NCI-H510A (cell line): ENCODE measurements around the gene KCNQ1.

Experiments used
- DNase-seq: peaks from one replicate; lab custom pipeline; 2025; lab: John Stamatoyannopoulos, UW

KCNQ1 gene

DNA sequence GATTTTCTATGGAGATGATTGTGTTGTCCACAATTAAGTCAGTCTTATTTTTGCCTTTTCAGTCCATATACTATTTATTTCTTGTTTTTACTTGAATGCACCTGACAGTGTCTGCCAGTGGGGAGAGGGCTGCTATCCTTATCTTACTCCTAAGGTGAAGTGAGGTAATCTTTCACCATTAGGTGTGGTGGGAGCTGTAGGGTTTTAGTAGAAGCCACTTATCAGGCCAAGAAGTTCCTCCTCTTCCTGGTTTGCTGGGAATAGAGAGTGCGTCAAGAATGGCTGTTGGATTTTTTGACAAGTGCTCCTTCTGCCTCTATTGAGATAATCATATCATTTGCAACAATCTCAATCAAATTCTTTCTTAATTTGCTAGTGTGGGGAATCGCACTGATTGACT is 108.4 kb downstream of the KCNQ1 start:
- DNase-seq, result no peak

DNA sequence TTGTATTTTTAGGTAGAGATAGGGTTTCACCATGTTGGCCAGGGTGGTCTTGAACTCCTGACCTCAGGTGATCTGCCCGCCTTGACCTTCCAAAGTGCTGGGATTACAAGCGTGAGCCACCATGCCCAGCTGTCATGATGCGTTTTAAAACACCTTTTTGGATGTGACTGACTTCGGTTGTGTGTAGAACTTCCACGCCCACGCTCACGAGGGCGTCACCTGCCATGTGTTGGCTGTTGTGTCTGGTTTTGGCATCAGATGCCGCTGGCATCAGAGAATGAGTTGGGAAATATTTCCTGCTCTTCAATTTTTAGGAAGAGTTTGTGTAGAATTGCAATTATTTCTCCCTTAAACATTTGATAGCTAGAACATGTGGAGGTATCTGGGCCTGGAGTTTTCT is 109.1 kb downstream of the KCNQ1 start:
- no peak for DNase-seq

DNA sequence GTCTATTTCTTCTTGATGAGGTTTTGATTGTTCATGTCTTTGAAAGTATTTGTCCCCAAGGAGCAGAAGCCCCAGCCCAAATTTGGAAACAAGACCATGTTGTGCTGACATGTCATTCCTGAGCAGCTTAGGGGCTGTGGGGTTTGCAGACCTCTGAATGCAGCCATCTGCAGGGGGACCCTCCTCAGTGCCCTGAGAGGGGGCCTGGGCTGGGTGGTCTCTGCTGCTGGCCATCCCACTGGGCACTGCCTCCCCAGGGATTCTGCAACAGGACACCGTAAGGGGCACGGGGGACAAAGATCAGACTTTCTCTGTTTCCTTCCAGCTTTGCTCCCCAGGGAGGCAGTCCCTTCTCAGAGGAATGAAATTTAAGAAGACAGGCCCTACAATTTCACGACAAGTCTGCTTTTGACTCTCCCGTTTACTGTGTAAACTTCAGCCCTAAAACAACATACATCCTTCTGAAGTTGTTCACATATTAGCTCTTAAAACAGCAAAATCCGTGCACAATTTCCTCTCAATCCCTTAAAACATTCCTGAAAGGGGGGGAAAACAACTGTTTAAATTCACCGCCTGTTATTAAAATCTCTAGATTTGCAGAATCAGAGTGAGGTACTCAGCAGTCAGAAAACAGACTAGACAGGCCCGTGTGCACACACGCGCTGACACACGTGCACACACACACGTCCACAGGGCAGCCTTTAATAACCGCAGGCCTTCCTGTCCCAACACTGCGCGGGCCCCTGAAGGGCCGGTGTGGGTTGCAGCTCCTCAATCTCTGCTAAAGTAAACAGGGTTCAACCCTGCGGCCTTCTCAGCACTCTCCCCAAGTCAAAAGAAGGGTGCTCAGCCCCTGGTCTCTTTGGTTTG is 109.8 kb downstream of the KCNQ1 start:
- no peak for DNase-seq

DNA sequence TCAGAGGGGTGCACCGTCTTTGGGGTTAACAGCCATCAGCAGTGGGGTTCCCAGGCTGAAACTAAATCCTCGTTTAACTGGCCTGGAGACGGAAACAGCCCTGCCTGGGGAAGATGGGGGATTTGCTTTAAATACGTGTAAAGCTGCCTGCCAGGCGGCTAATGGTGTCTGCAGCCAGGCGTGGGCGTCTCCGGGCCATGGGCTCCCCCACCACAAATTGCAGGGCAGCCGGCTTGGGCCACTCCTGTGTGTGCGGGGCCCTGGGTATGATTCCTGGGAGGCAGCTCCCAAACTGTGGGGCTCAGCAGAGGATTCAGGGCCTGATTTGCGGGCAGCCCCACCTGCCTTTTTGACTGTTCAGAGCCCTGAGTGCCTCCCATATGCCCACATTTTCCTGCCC is 110.5 kb downstream of the KCNQ1 start:
- DNase-seq, result no peak

DNA sequence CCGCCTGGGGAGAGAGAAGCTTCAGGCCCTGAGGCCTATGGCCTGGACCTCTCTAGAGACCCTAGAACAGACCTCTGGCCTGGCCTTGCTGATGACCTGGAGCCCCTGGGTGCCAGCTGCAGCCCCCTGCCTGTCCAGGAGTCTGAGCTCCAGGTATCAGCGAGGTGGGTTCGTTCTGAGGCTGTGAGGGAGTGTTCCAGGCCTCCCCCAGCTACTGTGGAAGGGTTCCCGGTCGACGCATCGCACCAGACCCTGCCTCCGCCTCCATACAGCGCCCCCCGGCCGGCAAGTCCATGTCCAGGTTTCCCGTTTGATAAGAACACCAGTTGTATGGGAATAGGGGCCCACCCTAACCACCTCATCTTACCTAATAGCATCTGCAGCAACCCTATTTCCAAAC is 111.1 kb downstream of the KCNQ1 start:
- no peak for DNase-seq

DNA sequence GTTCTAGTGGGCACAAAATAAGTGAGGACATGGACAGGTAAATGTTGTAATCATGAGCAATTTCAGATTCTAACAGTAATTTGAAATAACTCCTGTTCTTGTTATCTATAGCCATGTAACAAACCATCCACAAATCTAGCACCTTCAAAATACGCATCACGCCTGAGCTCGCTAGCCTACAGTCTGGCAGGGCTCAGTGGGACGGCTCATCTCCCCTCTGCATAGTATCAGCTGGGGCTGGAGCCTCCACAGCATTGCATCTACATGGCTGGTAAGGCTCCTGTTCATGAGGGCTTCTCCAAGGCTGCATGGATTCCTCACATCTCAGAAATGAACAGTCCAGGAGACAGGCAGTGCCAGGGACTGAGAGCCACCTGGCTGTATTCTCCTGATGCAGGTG is 112.6 kb downstream of the KCNQ1 start:
- DNase-seq, result no peak

DNA sequence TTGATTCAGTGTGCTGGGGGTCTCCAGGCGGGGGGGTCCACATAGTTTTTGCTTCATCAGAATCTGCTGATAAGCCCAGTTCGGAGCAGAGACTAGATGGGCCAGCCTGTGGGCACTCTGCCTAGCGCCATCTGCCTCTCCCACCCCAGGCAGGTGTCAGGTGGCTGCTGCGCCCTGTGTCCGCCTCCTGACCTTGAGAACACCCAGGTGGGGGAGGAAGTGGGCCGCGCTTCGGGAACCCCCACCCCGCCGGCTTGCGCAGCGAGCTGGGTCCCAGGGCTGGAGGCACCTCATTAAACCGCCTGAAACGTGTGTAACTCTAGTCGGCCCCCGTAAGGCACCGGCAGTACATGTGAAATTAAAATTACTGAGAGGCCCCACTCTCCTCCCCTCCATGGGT is 113.6 kb downstream of the KCNQ1 start:
- DNase-seq, result no peak

DNA sequence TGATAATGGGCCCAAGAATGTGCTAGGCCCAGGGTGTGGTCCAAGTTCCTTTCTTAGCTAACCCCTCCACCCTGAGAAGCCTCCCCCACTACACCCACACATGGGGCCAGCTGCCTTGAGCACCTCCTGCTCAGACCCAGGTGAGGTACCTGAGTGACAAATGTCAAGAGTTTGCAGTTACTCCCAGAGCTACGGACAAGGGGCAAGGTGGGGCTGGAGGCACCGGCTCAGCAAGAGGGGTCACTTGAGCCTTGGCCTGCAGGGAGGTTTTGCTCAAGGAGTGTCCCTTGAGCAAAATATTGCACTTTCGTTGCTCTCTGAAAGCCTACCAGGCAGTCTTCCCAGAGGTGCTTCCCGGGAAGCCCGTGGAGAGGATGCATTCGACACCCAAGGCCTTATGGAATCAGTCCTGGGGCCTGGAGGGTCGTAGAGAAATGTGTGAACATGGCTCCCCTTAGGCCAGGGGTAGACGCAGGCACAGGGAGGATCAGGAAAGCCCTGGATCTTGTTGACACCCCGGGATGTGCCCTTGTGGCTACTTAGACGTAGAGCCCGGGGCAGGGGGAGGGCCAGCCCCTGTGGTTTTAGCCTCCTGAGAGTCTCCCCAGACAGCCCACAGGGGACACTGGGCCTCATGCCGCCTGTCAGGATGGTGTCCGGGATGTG is 114.2 kb downstream of the KCNQ1 start:
- no peak for DNase-seq

DNA sequence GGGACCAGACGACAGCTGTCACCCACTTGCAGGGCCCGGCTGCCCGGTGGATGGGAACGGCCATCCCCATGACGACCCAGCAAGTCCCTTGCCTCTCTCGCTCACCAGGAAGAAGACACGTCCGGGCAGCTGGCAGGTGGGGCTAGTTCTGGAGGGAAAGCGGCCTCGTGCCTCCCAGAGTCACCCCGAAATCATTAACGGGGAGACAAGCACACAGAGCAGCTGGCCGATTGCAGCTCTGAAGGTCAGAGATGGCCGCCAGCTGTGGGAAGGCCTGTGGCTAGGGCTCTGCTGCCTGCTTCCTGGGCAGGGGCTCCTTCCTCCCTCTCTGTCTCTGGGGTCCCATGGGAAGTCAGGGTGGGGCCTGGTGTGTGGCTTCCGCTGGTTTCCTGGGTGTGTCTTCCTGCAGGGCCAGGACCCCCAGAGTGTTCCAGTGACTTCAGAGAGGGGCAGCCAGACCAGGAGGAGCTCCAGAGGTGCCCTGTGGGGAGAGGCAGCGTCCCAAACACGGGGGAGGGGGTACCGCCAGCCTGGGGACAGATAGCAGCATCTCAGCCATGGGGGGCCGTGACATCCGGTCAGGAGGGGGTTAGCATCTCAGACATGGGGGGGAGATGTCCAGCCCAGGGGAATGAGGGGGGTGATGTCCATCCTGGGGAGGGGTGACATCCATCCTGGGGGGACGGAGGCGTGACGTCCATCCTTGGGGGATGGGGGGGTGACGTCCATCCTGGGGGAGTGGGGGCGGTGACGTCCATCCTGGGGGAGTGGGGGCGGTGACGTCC is 114.9 kb downstream of the KCNQ1 start:
- no peak for DNase-seq

DNA sequence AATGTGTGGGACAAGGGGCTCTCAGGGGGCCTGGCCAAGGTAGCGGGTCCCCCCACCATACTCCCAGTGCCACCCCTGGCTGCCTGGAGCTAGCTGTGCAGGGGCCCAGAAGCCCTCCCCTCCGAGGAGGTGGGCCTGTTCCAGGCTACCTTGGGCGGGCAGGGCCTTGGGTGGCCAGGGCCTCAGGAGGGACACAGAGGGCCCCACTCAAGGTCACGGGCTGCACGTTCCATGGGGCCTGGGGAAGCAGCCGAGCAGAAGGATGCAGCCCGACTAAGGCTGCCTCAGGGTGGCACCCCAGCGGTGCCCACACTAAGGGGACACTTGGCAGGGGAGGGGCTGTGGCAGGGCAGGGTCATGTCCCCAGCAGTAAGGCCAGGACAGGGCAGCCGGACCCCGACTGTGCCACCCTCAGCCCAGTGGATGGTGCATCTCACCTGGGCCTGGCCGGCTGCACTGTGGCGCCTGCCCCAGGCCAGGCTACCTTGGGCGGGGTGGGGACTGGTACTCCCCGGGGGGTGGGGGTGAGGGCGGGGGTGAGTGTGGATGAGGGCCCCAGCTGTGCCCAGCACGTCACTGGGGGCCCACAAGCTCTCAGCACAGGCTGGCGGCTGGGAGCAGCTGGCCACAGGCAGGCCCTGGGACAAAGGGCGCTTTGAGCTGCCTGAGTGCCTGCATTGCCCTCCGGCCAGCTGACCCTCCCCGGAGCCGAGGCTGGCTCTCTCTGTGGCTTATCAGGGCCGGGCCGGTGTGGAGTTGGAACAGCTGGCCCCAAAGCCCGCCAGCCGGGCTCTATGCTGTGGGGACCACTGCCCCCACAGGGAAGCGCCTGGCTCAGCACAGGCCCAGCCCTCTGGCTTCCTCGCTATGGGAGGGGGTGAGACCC is 117.1 kb downstream of the KCNQ1 start:
- no peak for DNase-seq

DNA sequence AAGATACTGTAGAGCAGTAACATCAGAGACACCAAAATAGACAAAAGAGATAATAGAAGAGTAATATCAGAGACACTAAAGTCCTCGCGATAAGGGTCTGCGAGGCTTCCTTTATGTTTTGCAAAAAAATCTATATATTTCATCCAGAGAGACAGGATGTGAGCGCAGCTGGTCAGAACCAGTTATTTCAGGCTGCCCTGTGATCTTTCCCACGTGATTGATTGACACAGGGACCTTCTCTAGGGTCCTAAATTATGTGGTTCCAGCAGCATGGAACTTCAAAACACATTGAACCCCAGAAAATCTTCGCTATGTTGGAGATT is 118.0 kb downstream of the KCNQ1 start:
- no peak for DNase-seq

DNA sequence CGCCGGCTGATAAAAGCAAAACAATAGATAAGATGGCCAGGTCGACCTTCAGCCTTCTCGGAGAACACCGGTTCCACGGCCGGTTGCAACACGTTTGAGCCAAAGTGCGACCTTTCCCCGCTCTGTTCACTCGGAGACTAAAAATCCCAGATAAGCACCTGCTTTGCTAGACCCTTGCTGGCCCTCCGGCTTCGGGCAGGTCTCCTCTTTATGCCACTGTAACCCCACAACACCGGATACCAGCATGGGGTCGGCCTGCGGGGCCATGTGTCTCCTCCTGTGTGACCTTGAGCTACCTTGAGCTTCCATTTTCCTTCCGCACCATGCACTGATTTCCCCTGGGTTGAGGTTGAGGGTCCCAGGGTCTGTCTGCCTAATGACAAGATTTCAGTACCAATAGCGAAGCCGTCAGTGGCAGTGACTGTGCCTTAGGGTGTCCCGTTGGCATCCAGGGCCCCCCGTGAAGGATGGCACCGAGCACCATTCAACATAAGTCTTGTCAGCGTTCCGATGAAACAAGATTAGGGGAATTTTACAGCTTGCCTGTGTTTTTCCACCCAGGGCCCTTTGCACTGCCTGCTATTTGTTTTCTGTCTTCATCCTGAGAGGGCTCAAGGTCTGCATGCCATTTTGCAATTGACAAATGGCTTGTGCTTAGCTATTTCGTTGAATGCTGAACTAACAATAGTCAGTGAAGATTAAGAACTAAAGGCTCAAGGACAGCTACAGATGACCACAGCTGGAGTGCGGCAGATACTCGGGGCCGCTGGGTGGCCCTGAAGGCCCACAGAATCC is 118.6 kb downstream of the KCNQ1 start:
- DNase-seq, result no peak

DNA sequence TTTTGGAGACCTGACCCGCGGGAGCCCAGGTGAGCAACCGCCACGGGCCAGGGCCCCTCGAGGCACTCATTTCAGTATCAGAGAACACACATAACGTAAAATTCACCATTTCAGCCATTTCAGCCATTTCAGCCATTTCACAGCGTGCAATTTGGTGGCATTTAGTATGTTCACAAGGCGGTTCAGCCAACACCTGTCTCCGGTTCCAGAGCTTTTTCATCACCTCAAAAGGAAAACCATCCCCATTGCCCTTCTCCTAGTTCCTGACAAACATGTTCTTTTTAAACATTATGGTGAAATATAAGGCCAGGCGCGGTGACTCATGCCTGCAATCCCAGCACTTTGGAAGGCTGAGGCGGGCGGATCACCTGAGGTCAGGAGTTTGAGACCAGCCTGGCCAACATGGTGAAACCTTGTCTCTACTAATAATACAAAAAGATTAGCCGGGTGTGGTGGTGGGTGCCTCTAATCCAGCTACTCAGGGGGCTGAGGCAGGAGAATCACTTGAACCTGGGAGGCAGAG is 119.3 kb downstream of the KCNQ1 start:
- no peak for DNase-seq

DNA sequence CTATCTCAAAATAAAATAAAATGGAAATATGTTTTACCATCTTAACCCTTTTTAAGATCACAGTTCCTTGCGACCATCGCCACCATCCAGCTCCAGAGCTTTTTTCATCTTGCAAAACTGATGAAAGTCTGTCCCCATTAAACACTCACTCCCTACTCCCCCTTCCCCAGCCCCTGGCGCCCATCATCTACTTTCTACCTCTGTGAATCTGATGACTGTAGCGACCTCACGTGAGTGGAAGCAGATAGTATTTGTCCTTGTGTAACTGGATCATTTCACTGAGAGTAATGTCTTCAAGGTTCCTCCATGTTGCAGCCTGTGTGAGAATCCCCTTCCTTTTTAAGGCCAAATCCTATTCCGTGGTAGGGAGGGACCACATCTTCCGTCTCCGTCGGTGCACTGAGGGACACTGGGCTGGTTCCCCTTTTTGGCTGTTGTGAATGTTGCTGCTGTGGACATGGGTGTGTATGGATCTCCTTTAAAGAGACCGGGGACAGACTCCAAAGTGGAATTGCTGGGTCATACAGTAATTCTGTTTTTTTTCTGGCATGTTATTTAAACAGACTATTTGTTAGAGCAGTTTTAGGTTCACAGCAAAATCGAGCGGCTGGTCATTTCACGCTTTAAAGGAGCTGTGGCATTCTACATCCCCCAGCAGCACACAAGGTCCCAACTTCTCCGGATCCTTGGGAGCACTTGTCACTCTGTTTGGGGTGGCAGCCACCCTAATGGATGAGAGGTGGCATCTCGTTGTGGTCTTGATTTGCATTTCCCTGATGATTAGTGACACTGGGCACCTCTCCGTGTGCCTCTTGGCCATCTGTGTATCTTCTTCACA is 120.0 kb downstream of the KCNQ1 start:
- no peak for DNase-seq

DNA sequence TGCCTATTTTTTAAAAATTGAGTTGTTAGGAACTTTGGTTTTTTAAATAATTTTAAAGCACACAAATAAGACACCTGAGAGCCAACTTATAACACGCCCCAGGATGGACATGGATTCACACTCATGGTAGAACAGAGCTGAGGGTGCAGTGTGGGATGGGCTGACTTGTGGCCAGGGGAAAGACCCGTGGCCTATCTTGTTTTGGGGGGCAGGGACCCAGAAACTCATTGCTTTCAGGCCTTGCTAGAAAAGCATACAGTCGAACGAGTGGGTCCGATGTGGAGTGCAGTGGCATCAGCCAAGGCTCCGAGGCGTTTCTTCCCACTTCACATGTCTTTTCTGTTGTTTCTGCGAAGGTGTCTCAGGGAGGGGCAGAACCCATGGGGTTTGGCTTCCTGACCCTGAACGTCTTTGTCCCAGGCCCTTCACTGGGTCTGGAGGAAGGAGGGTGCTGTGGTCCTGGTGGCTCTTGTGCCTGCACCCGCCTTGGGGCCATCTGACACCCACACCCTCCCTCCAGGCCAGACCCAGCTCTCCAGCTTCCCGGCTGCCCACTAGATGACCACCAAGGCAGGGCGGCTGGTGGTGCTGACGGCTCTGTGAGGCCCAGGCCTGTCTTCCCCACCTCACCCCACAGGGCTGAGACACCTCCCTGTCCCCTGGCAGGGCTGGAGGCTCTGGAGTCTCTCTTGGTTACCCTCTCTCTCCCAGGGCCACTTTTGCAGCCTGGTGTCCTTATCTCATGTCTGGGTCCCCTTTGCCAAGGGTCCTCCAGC is 120.8 kb downstream of the KCNQ1 start:
- no peak for DNase-seq

DNA sequence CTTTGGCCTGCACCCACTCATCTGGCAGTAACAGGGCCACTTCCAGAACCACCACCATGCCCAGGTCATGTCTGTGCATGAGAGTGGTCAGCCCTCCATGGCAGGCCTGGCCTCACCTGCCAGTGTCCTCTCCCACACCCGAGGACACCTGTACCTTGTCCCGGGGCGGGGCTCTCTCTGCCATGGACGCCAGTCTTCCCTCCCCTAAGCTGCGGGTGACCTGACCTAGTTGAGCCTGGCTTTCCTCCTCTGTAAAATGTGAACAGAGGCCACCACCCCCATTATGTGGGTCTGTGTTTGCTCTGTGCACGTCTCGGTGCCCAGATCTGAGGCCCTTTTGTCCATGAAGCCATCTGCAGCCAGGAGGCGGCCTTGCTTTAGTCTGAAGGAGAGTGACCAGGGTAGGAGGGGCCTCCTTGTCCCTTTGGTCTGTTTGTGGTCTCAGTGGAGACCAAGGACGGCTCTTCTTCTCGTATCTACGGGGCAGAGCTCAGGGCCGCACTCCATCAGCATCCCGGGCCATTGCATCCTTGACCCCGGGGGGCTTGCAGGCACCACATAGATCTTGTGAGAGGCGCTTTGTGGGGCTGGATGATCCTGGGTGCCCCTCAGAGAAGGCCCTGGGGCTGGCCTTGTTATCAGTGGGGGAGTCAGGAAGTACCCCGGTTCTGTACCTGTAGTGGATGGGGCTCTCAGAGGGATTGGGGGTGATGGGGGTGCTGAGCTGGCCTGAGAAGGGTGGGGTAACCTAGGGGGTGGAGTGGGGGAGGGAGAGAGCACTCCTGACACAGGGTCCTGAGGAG is 121.6 kb downstream of the KCNQ1 start:
- no peak for DNase-seq

DNA sequence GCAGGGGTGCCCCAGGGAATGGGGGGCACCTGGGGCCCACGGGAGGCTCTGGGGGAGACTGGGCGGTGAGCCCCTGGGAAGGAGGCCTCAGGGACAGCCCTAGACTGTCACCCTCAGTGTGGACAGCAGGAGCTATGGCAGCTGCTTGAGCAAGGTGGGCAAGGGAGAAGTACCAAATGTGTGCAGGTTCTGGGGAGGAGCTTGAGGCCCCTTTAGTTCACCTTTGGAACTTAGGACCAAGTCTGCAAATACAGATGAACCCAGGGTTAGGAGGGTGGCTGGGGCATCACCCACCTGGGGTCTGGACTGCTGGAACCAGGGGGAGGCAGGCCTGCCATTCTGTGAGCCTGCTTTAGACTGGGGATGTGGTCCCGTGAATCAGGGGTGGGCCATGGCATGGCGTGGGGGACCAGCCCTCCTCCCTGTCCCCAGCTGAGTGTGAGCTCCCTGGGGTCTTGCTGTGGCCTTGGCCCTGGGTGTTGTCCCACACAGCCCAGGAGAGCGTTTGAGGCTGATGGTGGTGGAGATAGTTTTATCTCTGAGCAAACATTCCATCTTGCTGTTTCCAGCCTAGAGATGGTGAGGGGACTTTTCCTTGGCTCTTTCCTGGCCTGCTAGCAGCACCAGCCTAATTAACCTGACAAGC is 122.3 kb downstream of the KCNQ1 start:
- no peak for DNase-seq

DNA sequence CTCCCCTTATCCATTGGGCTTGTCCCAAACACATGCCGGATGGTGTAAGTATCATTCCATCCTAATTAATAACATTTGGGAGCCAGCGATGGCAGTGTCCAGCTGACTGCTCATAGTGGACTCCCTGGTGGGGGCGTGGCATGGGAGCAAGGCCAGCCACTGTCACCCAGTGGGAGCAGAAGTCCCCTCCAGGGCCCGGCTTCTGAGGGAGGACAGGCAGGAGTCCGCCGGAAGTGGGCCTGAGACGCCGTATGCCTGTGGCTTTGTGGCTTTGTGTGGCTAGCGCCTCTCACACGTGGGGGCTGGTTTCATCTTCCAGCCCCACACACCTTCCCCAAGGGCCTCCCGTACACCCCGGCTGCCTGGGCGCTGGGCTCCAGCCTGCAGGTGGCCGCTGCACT is 124.5 kb downstream of the KCNQ1 start:
- no peak for DNase-seq
